ENCODE results near the gene ATP2C2.

DNA sequence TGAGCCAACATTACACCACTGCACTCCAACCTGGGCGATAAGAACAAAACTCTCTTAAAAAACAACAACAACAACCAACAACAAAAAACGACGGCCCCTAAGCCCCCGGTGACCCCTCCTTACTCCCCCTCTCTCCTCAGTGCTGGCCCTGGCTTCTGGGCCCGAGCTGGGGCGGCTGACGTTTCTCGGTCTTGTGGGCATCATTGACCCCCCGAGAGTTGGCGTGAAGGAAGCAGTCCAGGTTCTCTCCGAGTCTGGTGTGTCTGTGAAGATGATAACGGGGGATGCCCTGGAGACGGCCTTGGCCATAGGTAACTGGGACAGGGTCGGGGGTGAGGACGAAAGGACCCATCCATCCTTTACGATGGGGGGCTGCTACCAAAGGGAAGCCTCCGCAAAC is 83.4 kb downstream of the ATP2C2 start:
- no peak for TF ChIP-seq ZNF274 (IDR thresholded peaks at IDR 0.05; ENCODE audit: borderline replicate concordance, low read depth, low read length)
- TF ChIP-seq FOS (IDR thresholded peaks at IDR 0.05; ENCODE audit: extremely low read depth, insufficient read length), result no peak
- TF ChIP-seq, protein P1, sequence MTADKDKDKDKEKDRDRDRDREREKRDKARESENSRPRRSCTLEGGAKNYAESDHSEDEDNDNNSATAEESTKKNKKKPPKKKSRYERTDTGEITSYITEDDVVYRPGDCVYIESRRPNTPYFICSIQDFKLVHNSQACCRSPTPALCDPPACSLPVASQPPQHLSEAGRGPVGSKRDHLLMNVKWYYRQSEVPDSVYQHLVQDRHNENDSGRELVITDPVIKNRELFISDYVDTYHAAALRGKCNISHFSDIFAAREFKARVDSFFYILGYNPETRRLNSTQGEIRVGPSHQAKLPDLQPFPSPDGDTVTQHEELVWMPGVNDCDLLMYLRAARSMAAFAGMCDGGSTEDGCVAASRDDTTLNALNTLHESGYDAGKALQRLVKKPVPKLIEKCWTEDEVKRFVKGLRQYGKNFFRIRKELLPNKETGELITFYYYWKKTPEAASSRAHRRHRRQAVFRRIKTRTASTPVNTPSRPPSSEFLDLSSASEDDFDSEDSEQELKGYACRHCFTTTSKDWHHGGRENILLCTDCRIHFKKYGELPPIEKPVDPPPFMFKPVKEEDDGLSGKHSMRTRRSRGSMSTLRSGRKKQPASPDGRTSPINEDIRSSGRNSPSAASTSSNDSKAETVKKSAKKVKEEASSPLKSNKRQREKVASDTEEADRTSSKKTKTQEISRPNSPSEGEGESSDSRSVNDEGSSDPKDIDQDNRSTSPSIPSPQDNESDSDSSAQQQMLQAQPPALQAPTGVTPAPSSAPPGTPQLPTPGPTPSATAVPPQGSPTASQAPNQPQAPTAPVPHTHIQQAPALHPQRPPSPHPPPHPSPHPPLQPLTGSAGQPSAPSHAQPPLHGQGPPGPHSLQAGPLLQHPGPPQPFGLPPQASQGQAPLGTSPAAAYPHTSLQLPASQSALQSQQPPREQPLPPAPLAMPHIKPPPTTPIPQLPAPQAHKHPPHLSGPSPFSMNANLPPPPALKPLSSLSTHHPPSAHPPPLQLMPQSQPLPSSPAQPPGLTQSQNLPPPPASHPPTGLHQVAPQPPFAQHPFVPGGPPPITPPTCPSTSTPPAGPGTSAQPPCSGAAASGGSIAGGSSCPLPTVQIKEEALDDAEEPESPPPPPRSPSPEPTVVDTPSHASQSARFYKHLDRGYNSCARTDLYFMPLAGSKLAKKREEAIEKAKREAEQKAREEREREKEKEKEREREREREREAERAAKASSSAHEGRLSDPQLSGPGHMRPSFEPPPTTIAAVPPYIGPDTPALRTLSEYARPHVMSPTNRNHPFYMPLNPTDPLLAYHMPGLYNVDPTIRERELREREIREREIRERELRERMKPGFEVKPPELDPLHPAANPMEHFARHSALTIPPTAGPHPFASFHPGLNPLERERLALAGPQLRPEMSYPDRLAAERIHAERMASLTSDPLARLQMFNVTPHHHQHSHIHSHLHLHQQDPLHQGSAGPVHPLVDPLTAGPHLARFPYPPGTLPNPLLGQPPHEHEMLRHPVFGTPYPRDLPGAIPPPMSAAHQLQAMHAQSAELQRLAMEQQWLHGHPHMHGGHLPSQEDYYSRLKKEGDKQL (CRISPR knock-in tag; IDR thresholded peaks at IDR 0.05; ENCODE audit: borderline replicate concordance), result no peak
- TF ChIP-seq CTCF (IDR thresholded peaks at IDR 0.05 in 2 of 3, conservative IDR thresholded peaks at IDR 0.05 in 1 of 3; ENCODE audit: insufficient read depth in 2 of 3, low read depth in 1 of 3, low read length in 3 of 3), result no peak
- TF ChIP-seq ZNF146 (CRISPR knock-in tag; IDR thresholded peaks at IDR 0.05; ENCODE audit: unreplicated experiment), result no peak

Measured in K562 (cell line).